OCI-LY7 (cell line): ENCODE results near the gene SPCS1.

Experiments used
- EZH2phosphoT487 ChIP-seq: fragments of 200-600 bp; sonication (generic); IDR thresholded peaks from 2 replicates; pipeline ENCODE4 v1.6.1; 2018; ENCODE audit warnings: low read depth, borderline replicate concordance, mild to moderate bottlenecking, mixed run types, antibody characterized with exemption, low read length, moderate library complexity, mixed read lengths
- TF ChIP-seq, protein P1 (sequence below): fragments of 200-600 bp; sonication (generic); conservative IDR thresholded peaks from 2 replicates; pipeline ENCODE4 v1.5.1; 2014; ENCODE audit warnings: mild to moderate bottlenecking, antibody characterized with exemption, low read length, moderate library complexity, mixed read lengths

DNA sequence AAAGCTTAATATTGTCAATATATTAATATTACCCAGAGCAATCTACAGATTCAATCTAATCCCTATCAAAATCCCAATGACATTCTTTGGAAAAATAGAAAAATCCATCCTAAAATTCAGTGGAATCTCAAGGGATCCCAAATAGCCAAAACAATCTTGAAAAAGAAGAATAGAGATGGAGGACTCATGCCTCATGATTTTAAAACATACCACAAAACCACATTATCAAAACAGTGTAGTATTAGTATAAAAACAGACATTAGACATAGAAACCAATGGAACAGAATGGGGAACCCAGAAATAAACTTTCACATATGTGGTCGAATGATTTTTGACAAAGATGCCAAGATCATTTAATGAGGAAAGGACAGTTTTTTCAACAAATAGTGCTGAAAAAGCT is 50.2 kb downstream of the SPCS1 start:
- TF ChIP-seq, protein P1, sequence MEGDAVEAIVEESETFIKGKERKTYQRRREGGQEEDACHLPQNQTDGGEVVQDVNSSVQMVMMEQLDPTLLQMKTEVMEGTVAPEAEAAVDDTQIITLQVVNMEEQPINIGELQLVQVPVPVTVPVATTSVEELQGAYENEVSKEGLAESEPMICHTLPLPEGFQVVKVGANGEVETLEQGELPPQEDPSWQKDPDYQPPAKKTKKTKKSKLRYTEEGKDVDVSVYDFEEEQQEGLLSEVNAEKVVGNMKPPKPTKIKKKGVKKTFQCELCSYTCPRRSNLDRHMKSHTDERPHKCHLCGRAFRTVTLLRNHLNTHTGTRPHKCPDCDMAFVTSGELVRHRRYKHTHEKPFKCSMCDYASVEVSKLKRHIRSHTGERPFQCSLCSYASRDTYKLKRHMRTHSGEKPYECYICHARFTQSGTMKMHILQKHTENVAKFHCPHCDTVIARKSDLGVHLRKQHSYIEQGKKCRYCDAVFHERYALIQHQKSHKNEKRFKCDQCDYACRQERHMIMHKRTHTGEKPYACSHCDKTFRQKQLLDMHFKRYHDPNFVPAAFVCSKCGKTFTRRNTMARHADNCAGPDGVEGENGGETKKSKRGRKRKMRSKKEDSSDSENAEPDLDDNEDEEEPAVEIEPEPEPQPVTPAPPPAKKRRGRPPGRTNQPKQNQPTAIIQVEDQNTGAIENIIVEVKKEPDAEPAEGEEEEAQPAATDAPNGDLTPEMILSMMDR = no peak
- TF ChIP-seq EZH2phosphoT487 = no peak
